Endothelial cell of umbilical vein (primary cell): ENCODE data around the gene MYH11.

Experiments
- CTCF ChIP-seq, 2 donors: IDR thresholded peaks; 1 replicate in 1 of 2; 2 replicates in 1 of 2; pipeline ENCODE4 v1.5.1; 2011; ENCODE audit warnings: low read length in 2 of 2, mild to moderate bottlenecking in 2 of 2, moderate library complexity in 2 of 2, control low read depth in 1 of 2, inconsistent platforms in 1 of 2, low read depth in 1 of 2; ENCODE audit not compliant: insufficient read depth in 1 of 2; ENCODE audit errors: extremely low read depth in 1 of 2
- EZH2 ChIP-seq: IDR thresholded peaks from 2 replicates; pipeline ENCODE4 v1.6.1; 2012; ENCODE audit warnings: borderline replicate concordance, low read depth, mild to moderate bottlenecking, moderate library complexity, low read length, inconsistent platforms; ENCODE audit not compliant: severe bottlenecking
- JUN ChIP-seq: IDR thresholded peaks from 2 replicates; pipeline ENCODE4 v1.6.1; 2011; ENCODE audit warnings: borderline replicate concordance, low read depth; ENCODE audit not compliant: insufficient read length, insufficient read depth
- POLR2A ChIP-seq: IDR thresholded peaks from 2 replicates; pipeline ENCODE4 v1.6.1; 2012; ENCODE audit warnings: low read depth, mild to moderate bottlenecking, control low read depth, low read length

GRCh38 chr16:15778204-15778743 lies 78.6 kb downstream of the MYH11 start:
- TF ChIP-seq POLR2A (no peak), CTCF (IDR thresholded peaks at IDR 0.05; ENCODE audit: extremely low read depth in 1 of 2, insufficient read depth in 1 of 2, low read depth in 1 of 2, low read length in 2 of 2) (no peak), JUN (no peak), EZH2 (no peak)
